HL-60 (cell line): Measurements from ENCODE around the gene TBC1D22A.

ENCODE experiments used
- DNase-seq, 2 experiments: peaks; one replicate each; pipeline ENCODE4 v3.0.0-alpha.2; 2010 to 2020; ENCODE audit warnings: low read depth in 1 of 2, low spot score in 1 of 2
- H3K27ac ChIP-seq: fragments of 250-450 bp; sonication (Bioruptor Pico); replicated peaks from 2 replicates; pipeline ENCODE4 v1.5.1; 2020; ENCODE audit warnings: mild to moderate bottlenecking, moderate library complexity
- H3K27me3 ChIP-seq: fragments of 250-450 bp; sonication (Bioruptor Pico); 2 replicates; pipeline ENCODE4 v1.5.1; 2021; ENCODE audit warnings: mild to moderate bottlenecking, moderate library complexity; ENCODE audit not compliant: insufficient read depth, poor library complexity, severe bottlenecking
- H3K4me3 ChIP-seq: replicated peaks from 2 replicates; pipeline ENCODE4 v1.5.1; 2011; ENCODE audit warnings: mild to moderate bottlenecking, control low read depth, low read length; ENCODE audit not compliant: insufficient read depth
- CTCF ChIP-seq: IDR thresholded peaks from one replicate; pipeline ENCODE4 v1.5.1; 2011; ENCODE audit warnings: low read length, control low read depth, inconsistent platforms; ENCODE audit not compliant: insufficient read depth
- GABPA ChIP-seq: IDR thresholded peaks from 2 replicates; pipeline ENCODE4 v1.6.1; 2012; ENCODE audit warnings: low read depth
- POLR2AphosphoS5 ChIP-seq: IDR thresholded peaks from 2 replicates; pipeline ENCODE4 v1.6.1; 2012; ENCODE audit warnings: low read depth
- SPI1 ChIP-seq: IDR thresholded peaks from 2 replicates; pipeline ENCODE4 v1.6.1; 2012; ENCODE audit warnings: low read depth, mild to moderate bottlenecking, borderline replicate concordance
- TF ChIP-seq, protein P1 (sequence below): IDR thresholded peaks from 2 replicates; pipeline ENCODE4 v1.6.1; 2012; ENCODE audit warnings: low read depth; ENCODE audit not compliant: insufficient replicate concordance

TBC1D22A gene

GRCh38 chr22:47001288-47001687 is 238.8 kb downstream of the TBC1D22A start:
- no peak overlapping the region for H3K27ac ChIP-seq
- no peak for DNase-seq
- no peak overlapping the region for H3K4me3 ChIP-seq
- TF ChIP-seq SPI1: no peak
- no peak for TF ChIP-seq CTCF
- TF ChIP-seq, protein P1, sequence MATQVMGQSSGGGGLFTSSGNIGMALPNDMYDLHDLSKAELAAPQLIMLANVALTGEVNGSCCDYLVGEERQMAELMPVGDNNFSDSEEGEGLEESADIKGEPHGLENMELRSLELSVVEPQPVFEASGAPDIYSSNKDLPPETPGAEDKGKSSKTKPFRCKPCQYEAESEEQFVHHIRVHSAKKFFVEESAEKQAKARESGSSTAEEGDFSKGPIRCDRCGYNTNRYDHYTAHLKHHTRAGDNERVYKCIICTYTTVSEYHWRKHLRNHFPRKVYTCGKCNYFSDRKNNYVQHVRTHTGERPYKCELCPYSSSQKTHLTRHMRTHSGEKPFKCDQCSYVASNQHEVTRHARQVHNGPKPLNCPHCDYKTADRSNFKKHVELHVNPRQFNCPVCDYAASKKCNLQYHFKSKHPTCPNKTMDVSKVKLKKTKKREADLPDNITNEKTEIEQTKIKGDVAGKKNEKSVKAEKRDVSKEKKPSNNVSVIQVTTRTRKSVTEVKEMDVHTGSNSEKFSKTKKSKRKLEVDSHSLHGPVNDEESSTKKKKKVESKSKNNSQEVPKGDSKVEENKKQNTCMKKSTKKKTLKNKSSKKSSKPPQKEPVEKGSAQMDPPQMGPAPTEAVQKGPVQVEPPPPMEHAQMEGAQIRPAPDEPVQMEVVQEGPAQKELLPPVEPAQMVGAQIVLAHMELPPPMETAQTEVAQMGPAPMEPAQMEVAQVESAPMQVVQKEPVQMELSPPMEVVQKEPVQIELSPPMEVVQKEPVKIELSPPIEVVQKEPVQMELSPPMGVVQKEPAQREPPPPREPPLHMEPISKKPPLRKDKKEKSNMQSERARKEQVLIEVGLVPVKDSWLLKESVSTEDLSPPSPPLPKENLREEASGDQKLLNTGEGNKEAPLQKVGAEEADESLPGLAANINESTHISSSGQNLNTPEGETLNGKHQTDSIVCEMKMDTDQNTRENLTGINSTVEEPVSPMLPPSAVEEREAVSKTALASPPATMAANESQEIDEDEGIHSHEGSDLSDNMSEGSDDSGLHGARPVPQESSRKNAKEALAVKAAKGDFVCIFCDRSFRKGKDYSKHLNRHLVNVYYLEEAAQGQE: no peak
- no peak for TF ChIP-seq GABPA
- TF ChIP-seq POLR2AphosphoS5: no peak
- H3K27me3 ChIP-seq: no peaks in the 10 kb centered on the region

GRCh38 chr22:47002692-47003091 is 240.2 kb downstream of the TBC1D22A start:
- TF ChIP-seq CTCF (no peak), SPI1 (no peak), POLR2AphosphoS5 (no peak), GABPA (no peak)
- TF ChIP-seq, protein P1: no peak

DNA sequence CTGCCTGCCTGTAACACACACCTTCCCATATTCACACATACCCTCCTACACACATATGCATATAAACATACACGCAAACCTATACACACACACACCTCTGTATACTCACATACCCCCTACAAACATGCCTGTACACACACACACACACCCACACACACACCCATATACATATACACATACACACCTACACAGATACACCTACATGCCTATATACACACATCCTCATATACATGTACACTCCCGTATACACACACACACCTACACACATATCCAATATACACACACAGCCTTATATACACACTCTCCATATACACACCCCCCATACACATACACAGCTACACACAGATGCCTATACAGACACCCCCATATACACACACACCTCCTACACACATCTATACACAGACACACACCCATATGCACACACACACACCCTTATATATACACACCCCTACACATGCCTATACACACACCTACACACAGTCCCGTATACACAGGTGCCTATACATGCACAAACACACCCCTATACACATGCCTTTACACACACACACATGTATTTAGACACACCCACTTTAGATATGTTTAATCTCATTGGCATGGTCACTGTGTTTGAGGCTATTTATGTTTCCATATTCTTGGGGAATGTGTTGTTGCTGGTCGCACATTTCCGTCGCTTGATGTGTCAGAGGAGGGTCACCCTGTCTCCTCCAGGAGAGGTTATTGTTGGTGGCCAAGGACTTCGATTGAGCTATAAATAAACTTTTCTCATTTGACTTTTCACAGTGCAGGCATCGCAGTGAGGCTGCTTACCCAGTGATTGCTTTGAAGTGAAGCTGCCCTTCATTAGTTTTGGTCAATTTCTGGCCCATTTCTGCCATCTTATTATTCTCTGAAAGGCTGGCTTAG is 243.3 kb downstream of the TBC1D22A start:
- Histone ChIP-seq H3K27me3 (no peaks in the 10 kb centered on the region), H3K4me3 (no peak overlapping the region), H3K27ac (no peak overlapping the region)
- no peak for DNase-seq
- TF ChIP-seq, protein P1: no peak
- TF ChIP-seq CTCF: no peak

More at GRCh38 chr22:47002692-47003091, 240.2 kb downstream of the TBC1D22A start:
- Histone ChIP-seq H3K27ac (no peak overlapping the region), H3K27me3 (no peaks in the 10 kb centered on the region), H3K4me3 (no peak overlapping the region)
- DNase-seq: no peak
